Measurements from ENCODE around the gene SLCO1B1.
"Not testable (repeated sequence)": the region's sequence is repeated elsewhere in the genome, so short reads cannot be mapped to it uniquely, and the experiment has no call there.

The SLCO1B1 gene

GRCh38 chr12:21214433-21214832 is 83.4 kb downstream of the SLCO1B1 start:
- DNase-seq; in situ Hi-C loops (cut with HindIII; ENCODE audit: low pct_ligation_motif_present, low pct_unique_long_range_greater_than_20kb, low sequenced_read_pairs): not testable (repeated sequence)

- no peak for DNase-seq
- in situ Hi-C loops (cut with HindIII; ENCODE audit: low pct_ligation_motif_present, low pct_unique_long_range_greater_than_20kb, low sequenced_read_pairs): no loop called here
Observed at GRCh38 chr12:21219206-21219605, 88.2 kb downstream of the SLCO1B1 start.

GRCh38 chr12:21220266-21220665 is 89.3 kb downstream of the SLCO1B1 start:
- in situ Hi-C loops (cut with HindIII; ENCODE audit: low pct_ligation_motif_present, low pct_unique_long_range_greater_than_20kb, low sequenced_read_pairs): no loop called here
- DNase-seq: no peak

GRCh38 chr12:21221072-21221471 is 90.1 kb downstream of the SLCO1B1 start:
- no peak for DNase-seq
- in situ Hi-C loops (cut with HindIII; ENCODE audit: low pct_ligation_motif_present, low pct_unique_long_range_greater_than_20kb, low sequenced_read_pairs): no loop called here

- no peak for DNase-seq
- in situ Hi-C loops (cut with HindIII; ENCODE audit: low pct_ligation_motif_present, low pct_unique_long_range_greater_than_20kb, low sequenced_read_pairs): no loop called here
Observed at GRCh38 chr12:21221778-21222177, 90.8 kb downstream of the SLCO1B1 start.

GRCh38 chr12:21223930-21224329 is 92.9 kb downstream of the SLCO1B1 start:
- in situ Hi-C loops (cut with HindIII; ENCODE audit: low pct_ligation_motif_present, low pct_unique_long_range_greater_than_20kb, low sequenced_read_pairs): no loop called here
- no peak for DNase-seq

GRCh38 chr12:21234395-21234794 is 103.4 kb downstream of the SLCO1B1 start:
- DNase-seq: no peak
- in situ Hi-C loops (cut with HindIII; ENCODE audit: low pct_ligation_motif_present, low pct_unique_long_range_greater_than_20kb, low sequenced_read_pairs): no loop called here

- in situ Hi-C loops (cut with HindIII; ENCODE audit: low pct_ligation_motif_present, low pct_unique_long_range_greater_than_20kb, low sequenced_read_pairs): no loop called here
- DNase-seq: no peak
Observed at GRCh38 chr12:21239866-21240265, 108.9 kb downstream of the SLCO1B1 start.

GRCh38 chr12:21248679-21249078 is 117.7 kb downstream of the SLCO1B1 start:
- in situ Hi-C loops (cut with HindIII; ENCODE audit: low pct_ligation_motif_present, low pct_unique_long_range_greater_than_20kb, low sequenced_read_pairs): no loop called here
- DNase-seq: peak; percentile 62

- in situ Hi-C loops (cut with HindIII; ENCODE audit: low pct_ligation_motif_present, low pct_unique_long_range_greater_than_20kb, low sequenced_read_pairs): no loop called here
- no peak for DNase-seq
Observed at GRCh38 chr12:21252070-21252469, 121.1 kb downstream of the SLCO1B1 start.

- in situ Hi-C loops (cut with HindIII; ENCODE audit: low pct_ligation_motif_present, low pct_unique_long_range_greater_than_20kb, low sequenced_read_pairs): no loop called here
- no peak for DNase-seq
Observed at GRCh38 chr12:21257172-21257571, 126.2 kb downstream of the SLCO1B1 start.

- in situ Hi-C loops (cut with HindIII; ENCODE audit: low pct_ligation_motif_present, low pct_unique_long_range_greater_than_20kb, low sequenced_read_pairs): no loop called here
- no peak for DNase-seq
Observed at GRCh38 chr12:21264232-21264631, 133.2 kb downstream of the SLCO1B1 start.

- in situ Hi-C loops (cut with HindIII; ENCODE audit: low pct_ligation_motif_present, low pct_unique_long_range_greater_than_20kb, low sequenced_read_pairs): no loop called here
- DNase-seq: no peak
Observed at GRCh38 chr12:21265932-21266331, 134.9 kb downstream of the SLCO1B1 start.

- DNase-seq: no peak
- in situ Hi-C loops (cut with HindIII; ENCODE audit: low pct_ligation_motif_present, low pct_unique_long_range_greater_than_20kb, low sequenced_read_pairs): no loop called here
Observed at GRCh38 chr12:21276826-21277225, 145.8 kb downstream of the SLCO1B1 start.
